Nephron (organoid): Measurements from ENCODE around the gene TRIM44.

Experiments
- H3K27ac Mint-ChIP-seq, 3 experiments: 2 replicates each; pipeline ENCODE4 v1.8.0; 2020; ENCODE audit warnings: mixed read lengths in 3 of 3, mild to moderate bottlenecking in 2 of 3, moderate library complexity in 1 of 3
- H3K27me3 Mint-ChIP-seq: 2 replicates; pipeline ENCODE4 v1.8.0; 2021; ENCODE audit warnings: low read depth, mild to moderate bottlenecking, moderate library complexity, mixed read lengths
- H3K36me3 Mint-ChIP-seq: 2 replicates; pipeline ENCODE4 v1.8.0; 2020; ENCODE audit warnings: low read depth, mixed read lengths
- H3K4me1 Mint-ChIP-seq: 2 replicates; pipeline ENCODE4 v1.8.0; 2020; ENCODE audit warnings: mixed read lengths
- H3K4me3 Mint-ChIP-seq, 3 experiments: 2 replicates each; pipeline ENCODE4 v1.8.0; 2020; ENCODE audit warnings: mild to moderate bottlenecking in 3 of 3, mixed read lengths in 3 of 3, moderate library complexity in 2 of 3
- H3K9me3 Mint-ChIP-seq: 2 replicates; pipeline ENCODE4 v1.8.0; 2020; ENCODE audit warnings: mixed read lengths
- CTCF ChIP-seq, 3 experiments: fragments of 200-600 bp; sonication (generic); IDR thresholded peaks; one replicate each; pipeline ENCODE4 v1.5.0; 2021; ENCODE audit warnings: antibody characterized with exemption in 3 of 3; ENCODE audit not compliant: unreplicated experiment in 3 of 3

Gene TRIM44

GRCh38 chr11:35861191-35861590 lies 198.6 kb downstream of the TRIM44 start:
- no peaks in the 10 kb centered on the region for H3K36me3 Mint-ChIP-seq
- no peaks in the 10 kb centered on the region for H3K4me1 Mint-ChIP-seq
- H3K9me3 Mint-ChIP-seq: peaks cover 4% of the 10 kb centered on the region
- no peak for TF ChIP-seq CTCF (IDR thresholded peaks at IDR 0.05; ENCODE audit: unreplicated experiment in 3 of 3)
- no peak overlapping the region for H3K27ac Mint-ChIP-seq
- H3K4me3 Mint-ChIP-seq: no peak overlapping the region
- no peaks in the 10 kb centered on the region for H3K27me3 Mint-ChIP-seq

GRCh38 chr11:35862666-35863065 lies 200.1 kb downstream of the TRIM44 start:
- no peaks in the 10 kb centered on the region for H3K4me1 Mint-ChIP-seq
- H3K36me3 Mint-ChIP-seq: no peaks in the 10 kb centered on the region
- H3K9me3 Mint-ChIP-seq: peaks cover 12% of the 10 kb centered on the region
- H3K27me3 Mint-ChIP-seq: no peaks in the 10 kb centered on the region
- no peak for TF ChIP-seq CTCF (IDR thresholded peaks at IDR 0.05; ENCODE audit: unreplicated experiment in 3 of 3)
- no peak overlapping the region for H3K4me3 Mint-ChIP-seq
- H3K27ac Mint-ChIP-seq: no peak overlapping the region

GRCh38 chr11:35864131-35864530 lies 201.6 kb downstream of the TRIM44 start:
- no peak overlapping the region for H3K27ac Mint-ChIP-seq
- no peak for TF ChIP-seq CTCF (IDR thresholded peaks at IDR 0.05; ENCODE audit: unreplicated experiment in 3 of 3)
- H3K9me3 Mint-ChIP-seq: peaks cover 23% of the 10 kb centered on the region
- H3K27me3 Mint-ChIP-seq: no peaks in the 10 kb centered on the region
- no peaks in the 10 kb centered on the region for H3K36me3 Mint-ChIP-seq
- H3K4me1 Mint-ChIP-seq: no peaks in the 10 kb centered on the region
- H3K4me3 Mint-ChIP-seq: no peak overlapping the region

- no peak for TF ChIP-seq CTCF (IDR thresholded peaks at IDR 0.05; ENCODE audit: unreplicated experiment in 3 of 3)
- H3K27me3 Mint-ChIP-seq: no peaks in the 10 kb centered on the region
- no peaks in the 10 kb centered on the region for H3K4me1 Mint-ChIP-seq
- no peaks in the 10 kb centered on the region for H3K36me3 Mint-ChIP-seq
- H3K4me3 Mint-ChIP-seq: no peak overlapping the region
- H3K27ac Mint-ChIP-seq: no peak overlapping the region
- peaks cover 30% of the 10 kb centered on the region for H3K9me3 Mint-ChIP-seq
Observed at GRCh38 chr11:35866601-35867000, 204.0 kb downstream of the TRIM44 start.
